DMS79 treated with DMSO at 0.1 percent for 48 hours (cell line): ENCODE data around the gene SFTPD.

Source experiments
- DNase-seq: peaks from one replicate; lab custom pipeline; 2025; lab: John Stamatoyannopoulos, UW

Gene SFTPD

GRCh38 chr10:79944428-79945395, 4.2 kb downstream of the SFTPD start:
- DNase-seq: no peak

- DNase-seq: no peak
These were observed 5.0 kb downstream of the SFTPD start for GRCh38 chr10:79943871-79944270.

GRCh38 chr10:79942261-79943185, 6.4 kb downstream of the SFTPD start:
- DNase-seq: no peak

GRCh38 chr10:79941585-79942210, 7.2 kb downstream of the SFTPD start:
- no peak for DNase-seq

GRCh38 chr10:79941146-79941545, 7.8 kb downstream of the SFTPD start:
- no peak for DNase-seq

- DNase-seq: no peak
These were observed 8.5 kb downstream of the SFTPD start for GRCh38 chr10:79940431-79940830.

- no peak for DNase-seq
These were observed 8.9 kb downstream of the SFTPD start for GRCh38 chr10:79939969-79940368.

- DNase-seq: no peak
These were observed 10.0 kb downstream of the SFTPD start for GRCh38 chr10:79938728-79939406.

- no peak for DNase-seq
These were observed 11.2 kb downstream of the SFTPD start for GRCh38 chr10:79937701-79938151.

- no peak for DNase-seq
These were observed 12.0 kb downstream of the SFTPD start for GRCh38 chr10:79936625-79937615.

- DNase-seq: no peak
These were observed 14.9 kb downstream of the SFTPD start for GRCh38 chr10:79933961-79934360.

- DNase-seq: no peak
These were observed 16.0 kb downstream of the SFTPD start for GRCh38 chr10:79932841-79933379.

- no peak for DNase-seq
These were observed 16.6 kb downstream of the SFTPD start for GRCh38 chr10:79932307-79932706.

GRCh38 chr10:79930751-79931150, 18.2 kb downstream of the SFTPD start:
- DNase-seq: no peak

GRCh38 chr10:79930267-79930666, 18.6 kb downstream of the SFTPD start:
- no peak for DNase-seq

- peak; percentile 35 for DNase-seq
These were observed 19.4 kb downstream of the SFTPD start for GRCh38 chr10:79929409-79929904.

- DNase-seq: no peak
These were observed 20.8 kb downstream of the SFTPD start for GRCh38 chr10:79928028-79928583.

- no peak for DNase-seq
These were observed 21.6 kb downstream of the SFTPD start for GRCh38 chr10:79927111-79927828.

GRCh38 chr10:79926037-79926436, 22.9 kb downstream of the SFTPD start:
- no peak for DNase-seq
